Endothelial cell of coronary artery (primary cell): ENCODE results near the gene FANCC. TPM values are rescaled to one million over a fixed set of nuclear protein-coding genes. Genes with fewer than 3 reads are reported as not detected.

Experiments
- total RNA-seq: library from RNA; depleted of rRNA; stranded (reverse); fragments of >200 nt; gene quantifications from 2 replicates; pipeline ENCODE4 v1.2.3, GENCODE V29; 2014

FANCC gene
- total RNA-seq: 5.3 and 5.6 TPM in 2 replicates

DNA sequence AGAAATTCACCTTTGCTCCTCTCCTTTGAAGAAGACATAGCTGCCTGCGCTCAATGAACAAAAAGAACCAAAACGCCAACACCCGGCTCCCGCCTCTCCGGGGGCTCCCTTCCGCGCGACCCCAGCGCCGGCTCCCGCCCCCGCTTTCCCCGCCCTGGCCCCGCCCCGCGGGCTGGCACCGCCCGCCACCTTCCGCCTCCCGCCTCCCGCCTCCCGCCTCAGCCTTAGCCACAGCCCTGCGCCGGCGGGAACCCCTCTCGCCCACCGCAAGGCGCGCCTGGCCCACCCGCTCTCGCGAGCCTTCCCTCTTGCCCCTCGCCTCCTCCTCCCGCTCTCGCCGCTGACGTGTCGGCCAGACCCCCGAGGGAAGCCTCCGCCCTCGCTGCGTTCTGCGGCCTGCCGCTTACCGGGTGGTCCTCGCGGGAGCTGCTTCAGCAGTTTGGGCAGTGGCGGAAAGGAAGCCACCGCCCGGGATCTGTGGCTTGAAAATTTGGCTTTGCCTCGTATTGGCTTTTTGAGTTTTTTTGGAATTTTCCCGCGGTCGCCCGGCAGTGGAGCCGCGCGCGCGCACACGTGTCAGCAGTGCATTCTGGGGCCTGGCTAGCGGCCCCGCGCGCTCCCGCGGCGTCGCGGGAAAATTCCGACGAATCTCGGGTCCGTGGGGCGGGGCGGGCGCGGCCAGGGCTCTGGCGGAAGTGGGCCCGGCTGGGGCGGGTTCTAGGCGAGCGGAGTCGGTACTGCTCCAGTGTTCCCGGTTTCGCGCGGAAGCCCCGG is at the start of gene FANCC:
FANCC (minus strand) TSS at position 591 of the 774 bp plus-strand sequence. CDS start 68,418 bp downstream, outside the sequence.

Other genes with a start within 250 kb of the FANCC start
- gene PTCH1, start 199.3 kb upstream of the FANCC start, total RNA-seq: 1.3 and 3.9 TPM in 2 replicates